HG03280 (cell line): ENCODE results near the gene FHIT.

Experiments used
- ATAC-seq: cut with Tn5 transposase; IDR thresholded peaks from one replicate; pipeline ENCODE4 v1.9.1; 2021; ENCODE audit warnings: mild to moderate bottlenecking, moderate library complexity; ENCODE audit not compliant: unreplicated experiment

Gene FHIT

GRCh38 chr3:59877263-59878037, 1373.8 kb downstream of the FHIT start:
- no peak for ATAC-seq

DNA sequence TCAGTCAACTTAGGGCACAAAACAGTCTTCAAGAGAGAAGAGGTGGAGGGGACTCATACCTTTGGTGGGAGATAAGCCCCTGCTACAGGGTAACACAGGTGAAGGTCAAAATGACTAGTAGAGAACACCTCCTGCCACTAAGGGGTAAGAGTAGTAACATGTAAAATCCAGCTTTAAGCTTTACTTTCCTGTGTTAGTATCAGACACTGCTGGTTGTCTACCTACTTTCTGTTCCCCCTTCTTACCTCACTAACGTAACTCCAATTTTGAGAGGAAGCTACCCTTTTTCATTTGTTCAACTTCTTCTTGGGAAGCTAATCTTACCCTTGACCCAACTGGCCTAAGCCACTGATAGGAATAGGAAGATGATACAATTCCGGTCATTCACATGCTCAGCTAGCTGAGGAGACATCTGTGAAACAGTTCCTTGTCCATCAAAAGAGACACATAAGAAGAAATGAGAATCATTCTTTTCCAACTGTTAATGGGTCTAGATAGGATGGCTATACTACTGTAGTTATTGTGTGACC, 1374.7 kb downstream of the FHIT start:
- no peak for ATAC-seq

- ATAC-seq, result no peak
These were observed 1377.5 kb downstream of the FHIT start for GRCh38 chr3:59873576-59874230.

DNA sequence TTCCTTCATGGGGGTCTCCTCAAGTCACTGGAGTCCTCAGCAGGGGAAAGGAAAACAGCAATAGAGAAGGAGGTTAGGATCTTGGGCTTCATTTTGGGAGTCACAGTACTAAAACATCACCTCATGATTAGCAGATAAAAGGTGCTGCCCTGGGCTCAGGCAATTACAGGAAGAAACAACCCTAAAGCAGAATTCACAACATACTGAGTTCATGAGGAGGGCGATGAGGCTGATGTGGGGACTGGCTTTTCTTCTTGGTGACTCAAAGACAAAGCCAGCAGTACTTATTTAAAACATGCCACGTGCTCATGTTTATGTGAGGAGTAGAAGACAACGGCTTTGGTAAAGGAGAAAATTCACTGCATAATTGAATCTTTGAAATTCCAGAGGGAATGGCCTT, 1379.1 kb downstream of the FHIT start:
- ATAC-seq, result no peak

GRCh38 chr3:59867185-59868002, 1383.9 kb downstream of the FHIT start:
- no peak for ATAC-seq

GRCh38 chr3:59866076-59866475, 1385.2 kb downstream of the FHIT start:
- no peak for ATAC-seq

DNA sequence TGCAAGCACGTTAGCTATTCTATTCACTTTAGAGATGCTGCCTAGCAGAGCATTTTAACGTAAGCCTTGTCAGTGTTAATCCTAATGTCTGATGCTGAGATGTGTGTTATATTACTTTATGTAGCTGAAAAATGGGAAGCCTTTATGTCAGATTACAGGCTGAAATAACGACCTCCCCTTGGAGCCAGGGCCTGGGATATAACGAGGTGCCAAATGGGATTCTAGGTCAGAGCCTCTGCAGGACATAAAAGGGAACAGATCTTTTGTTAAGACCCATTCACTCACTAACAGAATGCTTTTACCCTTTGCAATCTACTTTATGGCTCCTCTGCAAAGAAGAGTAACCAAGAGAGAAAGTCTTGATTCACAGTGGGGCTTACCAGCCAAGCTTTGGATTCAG, 1385.9 kb downstream of the FHIT start:
- ATAC-seq, result no peak

DNA sequence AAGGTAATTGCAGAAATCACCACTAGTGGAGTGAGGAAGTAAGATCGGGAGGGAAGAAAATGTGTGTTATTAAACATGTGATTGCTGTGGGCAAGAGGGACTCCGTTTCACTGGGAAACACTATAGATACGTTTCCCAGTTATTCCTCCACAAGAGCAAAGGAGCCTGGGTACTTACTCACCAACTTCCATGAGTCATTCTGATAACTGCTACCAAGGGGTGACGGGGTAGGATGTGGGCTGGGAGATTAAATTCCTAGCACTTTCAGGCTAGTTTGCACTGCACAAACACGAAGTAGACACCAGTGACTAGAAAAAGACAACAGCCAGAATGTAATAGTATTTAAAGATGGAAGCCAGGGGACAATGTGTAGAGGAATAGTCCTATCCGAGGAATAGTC, 1388.6 kb downstream of the FHIT start:
- ATAC-seq, result no peak

DNA sequence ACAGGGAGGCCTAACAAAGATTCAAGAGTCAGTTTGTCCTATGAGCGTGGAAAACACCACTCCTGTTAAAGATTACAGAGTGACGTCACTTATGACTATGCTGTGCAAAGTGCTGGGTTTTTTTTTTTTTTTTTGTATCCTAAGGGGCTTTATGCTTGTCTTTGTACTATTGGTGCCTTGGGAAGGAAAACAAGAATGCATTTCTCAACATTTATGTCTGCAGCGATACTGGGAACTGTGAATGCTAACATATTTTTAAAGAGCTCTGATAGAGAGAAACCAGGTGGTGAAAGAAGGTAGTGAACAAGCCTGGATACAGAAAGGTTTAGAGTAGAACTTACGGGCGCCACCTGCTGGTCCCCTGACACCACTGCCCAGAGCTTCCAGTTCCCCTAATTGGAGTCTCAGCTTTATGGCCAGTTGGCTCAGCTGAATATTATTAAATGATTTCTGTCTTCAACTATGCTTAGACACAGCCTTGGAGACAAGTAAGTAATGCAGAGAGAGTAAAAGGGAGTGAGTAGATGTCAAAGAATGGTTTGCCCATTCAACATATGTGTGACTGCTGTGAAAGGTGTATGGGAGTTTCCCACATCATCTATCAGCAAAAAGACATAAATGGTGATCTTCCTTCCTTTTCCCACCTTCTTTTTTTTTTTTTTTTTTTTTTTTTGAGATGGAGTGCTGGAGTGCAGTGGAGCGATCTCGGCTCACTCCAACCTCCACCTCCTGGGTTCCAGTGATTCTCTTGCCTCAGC, 1393.5 kb downstream of the FHIT start:
- ATAC-seq, result peak; percentile 100

- no peak for ATAC-seq
These were observed 1394.3 kb downstream of the FHIT start for GRCh38 chr3:59856934-59857460.

DNA sequence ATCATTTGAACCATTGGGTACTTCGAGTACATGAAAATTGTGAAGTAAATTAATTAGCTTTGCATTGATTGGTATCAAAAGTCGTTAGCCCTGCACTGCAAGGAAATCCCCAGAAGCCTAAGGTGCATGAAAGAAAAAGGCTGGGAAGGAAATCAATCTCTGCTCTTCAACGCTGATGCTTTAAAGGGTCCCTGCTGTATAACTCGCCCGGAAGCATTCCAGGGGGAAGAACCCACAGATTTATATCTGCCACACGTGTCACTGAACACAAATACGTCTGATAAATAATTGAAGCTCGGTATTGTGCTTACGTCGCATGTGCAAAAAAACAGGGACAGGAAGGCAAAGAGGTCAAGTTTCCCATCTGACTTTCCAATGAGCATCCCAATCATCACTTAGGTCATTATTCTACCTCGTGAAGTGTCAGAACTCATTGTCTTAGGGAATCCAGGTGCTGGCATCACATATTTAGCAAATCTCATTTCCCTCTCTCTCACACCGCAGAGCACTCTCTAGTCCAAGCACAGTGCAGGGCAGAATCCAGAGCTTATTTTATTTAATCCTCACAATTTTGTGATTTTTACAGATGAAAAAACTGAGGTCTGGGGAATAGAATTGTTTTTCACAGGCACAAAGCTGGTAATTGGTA, 1397.1 kb downstream of the FHIT start:
- ATAC-seq, result no peak

- ATAC-seq, result no peak
These were observed 1400.8 kb downstream of the FHIT start for GRCh38 chr3:59850417-59850816.

DNA sequence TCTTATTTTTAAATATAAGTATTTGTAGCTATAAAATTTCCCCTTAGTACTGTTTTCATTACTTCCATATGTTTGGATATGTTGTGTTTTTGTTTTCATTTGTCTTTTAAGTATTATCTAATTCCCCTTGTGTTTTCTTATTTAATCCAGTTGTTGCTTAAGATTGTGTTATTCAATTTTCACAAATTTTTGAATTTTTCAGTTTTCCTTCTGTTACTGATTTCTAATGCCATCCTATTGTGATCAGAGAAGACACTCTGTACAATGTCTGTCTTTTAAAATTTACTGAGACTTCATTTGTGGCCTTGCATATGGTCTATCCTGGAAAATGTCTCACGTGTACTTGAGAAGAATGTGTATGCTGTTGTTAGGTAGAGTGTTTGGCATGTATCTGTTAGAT, 1405.9 kb downstream of the FHIT start:
- no peak for ATAC-seq

- ATAC-seq, result no peak
These were observed 1407.4 kb downstream of the FHIT start for GRCh38 chr3:59843821-59844220.

DNA sequence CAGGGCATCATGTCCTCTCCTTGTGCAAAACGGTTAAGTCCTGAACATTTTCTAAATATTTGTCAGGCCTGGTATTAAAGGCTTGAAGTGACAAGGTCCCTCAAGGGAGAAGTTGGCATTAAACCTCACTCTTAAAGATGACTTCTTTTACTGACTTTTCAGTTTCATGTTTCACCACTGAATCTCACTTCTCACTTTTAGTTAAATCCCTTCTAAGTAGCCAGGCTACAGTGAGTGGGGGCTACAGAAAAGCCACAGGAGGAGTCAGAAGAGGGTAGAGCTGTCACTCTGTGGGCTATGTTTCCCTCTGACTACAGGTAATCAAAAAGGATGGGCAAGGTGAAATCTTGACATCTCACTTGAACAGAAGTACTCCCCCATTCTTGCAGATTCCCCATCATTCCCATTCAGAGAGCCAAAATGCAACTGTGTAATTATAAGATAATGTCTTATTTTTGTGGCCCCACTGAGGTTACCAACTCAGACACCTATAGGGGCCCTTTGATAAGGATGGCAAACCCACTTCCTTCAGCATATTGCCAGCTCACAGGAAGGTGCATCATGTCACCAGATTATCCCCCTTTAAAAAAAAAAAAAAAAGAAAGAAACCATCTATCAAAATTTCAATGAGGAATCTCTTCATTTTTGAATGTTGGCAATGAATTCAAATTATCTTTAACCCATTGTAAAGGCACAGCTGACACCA, 1411.3 kb downstream of the FHIT start:
- ATAC-seq, result peak; percentile 78

DNA sequence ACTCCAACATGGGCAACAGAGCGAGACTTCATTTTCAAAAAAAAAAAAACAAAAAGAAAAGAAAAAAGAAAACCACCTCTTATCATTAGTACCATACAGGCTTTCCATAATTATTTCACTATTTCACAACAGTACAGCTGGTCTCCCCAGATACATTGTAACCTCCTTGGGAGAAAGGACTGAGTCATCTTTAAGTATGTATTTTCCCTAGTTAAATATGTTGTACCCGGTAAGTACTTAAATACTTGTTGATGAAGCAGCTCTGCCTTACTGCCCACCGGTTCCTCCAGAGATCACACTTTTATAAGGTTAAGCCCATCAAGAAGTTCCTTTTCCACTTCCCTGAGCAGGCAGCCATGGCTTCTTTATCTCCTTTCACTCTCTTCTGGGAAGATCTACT, 1412.0 kb downstream of the FHIT start:
- ATAC-seq, result no peak

DNA sequence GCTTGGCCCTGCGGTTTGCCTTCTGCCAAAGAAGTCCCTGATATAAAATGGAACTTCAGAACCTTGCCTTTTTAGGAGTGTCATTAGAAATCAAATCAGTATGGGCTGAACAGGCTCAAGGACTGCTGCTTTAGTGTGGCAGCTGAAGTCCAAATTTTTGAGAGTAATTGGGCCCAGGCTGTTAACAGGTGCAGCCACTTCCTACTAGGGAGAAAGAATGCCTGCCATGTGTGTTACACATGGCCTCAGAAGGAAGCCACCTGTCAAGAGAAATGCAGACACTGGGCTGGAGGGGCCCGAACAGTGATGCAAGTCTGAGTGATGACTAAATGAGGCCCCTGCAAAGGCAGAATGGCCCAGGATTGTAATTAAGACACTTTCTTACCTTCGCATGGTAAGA, 1414.7 kb downstream of the FHIT start:
- ATAC-seq, result no peak

DNA sequence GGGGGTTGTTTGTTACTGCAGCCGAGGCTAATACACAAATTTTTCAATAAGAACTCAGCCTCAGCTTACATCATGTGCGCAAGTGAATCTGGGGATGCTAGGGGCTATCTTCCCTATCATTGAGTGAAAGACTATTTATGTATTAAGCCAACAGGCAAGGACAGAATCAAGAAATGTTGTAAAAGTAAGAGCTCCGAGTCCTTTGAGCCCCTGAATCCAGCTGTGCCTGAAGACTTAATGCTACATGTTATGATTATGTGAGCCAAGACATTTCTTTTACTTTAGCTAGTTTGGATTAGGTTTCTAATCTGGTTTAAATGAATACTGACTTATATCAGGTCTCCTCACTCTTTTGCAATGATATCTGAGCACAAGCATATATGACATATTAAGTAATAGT, 1418.5 kb downstream of the FHIT start:
- ATAC-seq, result no peak

DNA sequence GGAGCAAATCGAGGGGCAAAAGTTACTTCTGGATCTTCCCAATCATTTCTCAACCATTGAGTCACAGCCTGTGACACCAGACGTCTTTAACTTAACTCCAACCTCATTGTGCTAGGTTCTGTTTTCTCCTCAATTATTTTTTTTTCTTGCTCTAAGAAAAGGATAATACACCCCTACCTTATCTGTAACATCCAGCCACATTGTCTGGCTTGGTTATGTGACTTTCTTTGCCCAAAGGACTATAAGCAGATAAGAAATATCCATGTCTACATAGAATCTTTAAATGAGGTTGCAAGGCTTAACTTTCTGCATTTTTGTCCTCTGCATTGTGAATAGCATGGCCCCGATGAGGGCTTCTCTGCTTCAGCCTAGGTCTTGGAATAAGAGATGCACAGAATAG, 1419.0 kb downstream of the FHIT start:
- no peak for ATAC-seq
